ENCODE results near the gene CACYBP.

CACYBP gene, protein sequence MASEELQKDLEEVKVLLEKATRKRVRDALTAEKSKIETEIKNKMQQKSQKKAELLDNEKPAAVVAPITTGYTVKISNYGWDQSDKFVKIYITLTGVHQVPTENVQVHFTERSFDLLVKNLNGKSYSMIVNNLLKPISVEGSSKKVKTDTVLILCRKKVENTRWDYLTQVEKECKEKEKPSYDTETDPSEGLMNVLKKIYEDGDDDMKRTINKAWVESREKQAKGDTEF

DNA sequence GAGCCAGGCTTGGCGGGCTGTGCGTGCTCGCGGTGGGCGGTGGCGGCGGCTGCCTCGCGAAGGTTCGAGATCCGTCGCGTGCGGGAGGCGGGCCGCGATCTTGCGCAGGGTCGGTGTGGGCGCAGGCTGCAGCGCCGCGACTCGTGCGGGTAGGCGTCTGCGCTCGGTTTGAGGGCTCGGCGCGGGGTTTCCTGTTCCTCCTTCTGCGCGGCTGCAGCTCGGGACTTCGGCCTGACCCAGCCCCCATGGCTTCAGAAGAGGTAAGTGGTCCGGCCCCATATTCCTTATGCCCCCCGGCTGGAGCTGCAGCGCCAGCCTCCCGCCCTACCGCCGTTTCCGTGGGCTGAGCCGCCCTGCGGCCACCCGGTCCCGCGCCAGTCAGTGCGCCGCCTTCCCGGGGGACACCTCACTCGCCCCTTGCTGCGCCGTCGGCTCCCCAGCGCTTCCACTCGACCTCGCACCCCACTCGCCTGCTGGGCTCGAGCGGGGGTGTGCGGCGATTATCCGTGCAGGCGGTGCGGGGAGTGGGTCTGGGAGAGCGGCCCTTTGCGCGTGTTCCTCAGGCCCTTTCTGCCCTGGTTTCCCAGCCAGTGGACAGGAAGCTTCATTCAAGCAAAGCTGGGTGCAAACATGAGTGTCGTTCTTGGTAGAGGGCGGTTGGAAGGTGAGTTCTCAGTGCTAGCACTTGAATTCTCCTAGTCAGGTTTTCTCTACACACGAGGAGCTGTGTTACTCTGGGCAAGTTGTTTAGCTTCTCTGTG is at the start of gene CACYBP:
Gene CACYBP, plus strand, starts transcription at position 12 of the 761 bp plus-strand sequence. Its CDS starts 234 bp downstream, at position 246.
- no peak for DNase-seq (ENCODE audit: low read depth, low spot score)

- DNase-seq (ENCODE audit: low read depth, low spot score): no peak
Measured at GRCh38 chr1:174953285-174954072, 46.3 kb upstream of the CACYBP start.

GRCh38 chr1:174954073-174954460 is 45.7 kb upstream of the CACYBP start:
- DNase-seq (ENCODE audit: low read depth, low spot score): no peak

DNA sequence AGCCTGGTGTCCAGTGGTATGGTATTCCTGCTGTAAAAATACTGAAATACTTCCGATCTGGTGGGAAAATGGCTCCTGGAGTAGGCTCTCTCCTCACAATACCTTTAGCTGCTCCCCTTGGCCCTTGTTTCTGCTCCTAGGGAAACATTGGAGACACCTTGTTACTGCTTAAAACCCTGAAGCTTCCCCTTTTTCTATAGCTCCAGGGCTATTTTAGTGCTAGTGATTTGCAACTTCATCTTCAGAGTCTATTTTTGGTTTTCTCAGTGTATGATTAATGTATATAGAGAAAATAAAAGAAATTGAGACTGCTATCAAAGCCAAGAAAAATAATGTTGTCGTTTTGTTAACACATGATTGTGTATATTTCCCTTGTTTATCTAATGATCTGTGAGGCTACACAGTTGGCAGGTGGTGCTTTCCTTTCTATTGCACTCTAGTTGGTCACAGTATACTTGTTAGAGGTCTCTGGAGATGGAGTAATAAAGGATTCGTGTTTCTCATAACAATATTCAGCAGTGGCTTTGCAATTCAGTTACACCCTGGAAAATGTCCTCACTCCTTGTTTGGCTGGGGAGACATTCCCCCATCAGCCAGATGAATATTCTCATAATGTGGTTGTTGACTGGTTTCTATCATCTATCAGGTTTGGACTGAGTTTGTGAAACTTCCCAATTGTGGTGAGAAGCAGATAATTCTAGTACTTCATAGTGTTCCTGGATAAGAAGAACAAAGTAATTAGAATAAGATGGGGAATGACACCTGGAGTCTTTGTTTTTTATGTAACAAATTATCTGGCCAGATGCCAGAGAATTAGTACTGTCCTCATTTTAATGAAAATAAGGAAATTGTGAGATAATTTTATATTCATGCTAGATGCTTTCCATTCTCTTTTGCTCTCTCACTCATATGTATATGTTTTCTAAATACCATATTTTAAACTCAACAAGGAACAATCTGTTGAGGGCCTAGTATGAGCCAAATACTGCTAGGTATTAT is 44.8 kb upstream of the CACYBP start:
- DNase-seq (ENCODE audit: low read depth, low spot score): no peak

DNA sequence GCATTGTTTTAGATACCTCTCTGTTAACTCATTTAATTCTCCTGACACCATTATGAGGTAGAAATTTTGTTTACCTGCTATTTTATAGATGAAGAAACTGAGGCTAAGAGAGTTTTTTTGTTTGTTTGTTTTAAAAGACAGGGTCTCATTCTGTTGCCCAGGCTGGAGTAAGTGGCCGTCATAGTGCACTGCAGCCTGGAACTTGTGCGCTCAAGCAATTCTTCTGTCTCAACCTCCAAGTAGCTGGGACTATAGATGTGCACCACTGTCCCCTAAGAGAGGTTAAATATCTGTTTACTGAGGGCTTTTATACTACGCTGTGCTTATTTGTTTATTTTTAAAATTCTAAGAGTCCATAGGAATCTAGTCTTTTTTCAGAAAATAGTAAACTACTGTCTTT is 43.7 kb upstream of the CACYBP start:
- DNase-seq (ENCODE audit: low read depth, low spot score): no peak

GRCh38 chr1:174956976-174957375 is 42.8 kb upstream of the CACYBP start:
- no peak for DNase-seq (ENCODE audit: low read depth, low spot score)

DNA sequence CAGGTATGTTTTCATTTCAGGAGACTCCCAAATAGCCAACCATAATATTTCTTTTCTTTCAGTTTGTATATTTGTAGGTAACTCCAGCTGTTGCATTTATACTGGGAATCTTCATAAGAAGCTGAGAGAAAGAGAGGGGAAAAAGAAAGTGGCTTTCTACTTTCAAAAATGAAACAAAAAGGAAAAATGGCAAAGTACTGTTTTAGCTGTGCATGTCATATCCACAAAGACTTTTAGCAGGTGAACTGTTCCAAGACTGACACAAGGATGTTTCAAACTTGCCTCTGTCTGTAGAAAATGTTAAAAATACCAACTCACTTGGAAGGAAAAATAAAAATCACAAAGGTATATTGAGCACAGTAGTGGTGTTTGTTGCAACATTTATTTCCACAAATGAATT is 41.9 kb upstream of the CACYBP start:
- no peak for DNase-seq (ENCODE audit: low read depth, low spot score)

- DNase-seq (ENCODE audit: low read depth, low spot score): no peak
Measured at GRCh38 chr1:174958396-174958795, 41.4 kb upstream of the CACYBP start.

GRCh38 chr1:174960362-174960761 is 39.4 kb upstream of the CACYBP start:
- no peak for DNase-seq (ENCODE audit: low read depth, low spot score)

DNA sequence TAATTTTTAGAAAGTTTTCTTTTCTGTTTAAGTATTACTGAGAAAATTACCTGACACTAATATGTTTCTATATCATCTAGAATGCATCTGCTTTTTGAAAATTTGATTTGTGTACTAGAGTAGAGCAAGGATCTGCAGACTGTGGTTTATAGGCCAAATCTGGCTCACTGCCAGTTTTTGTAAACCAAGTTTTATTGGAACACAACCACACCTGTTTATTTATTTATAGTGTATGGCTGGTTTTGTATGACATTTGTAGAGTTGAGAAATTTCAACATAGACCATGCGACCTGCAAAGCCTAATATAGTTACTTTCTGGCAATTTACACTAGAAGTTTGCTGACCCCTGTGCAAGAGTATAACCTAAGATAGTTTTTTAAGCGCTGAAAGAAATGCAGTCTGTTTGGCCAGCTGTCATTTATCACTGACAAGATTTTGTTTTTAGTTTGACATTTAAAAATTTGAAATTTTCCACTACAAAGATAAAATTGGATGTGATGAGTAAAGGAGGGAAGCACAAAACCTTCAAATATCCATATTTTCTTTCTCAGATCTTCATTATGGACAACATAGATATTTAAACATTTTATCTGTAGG is 36.1 kb upstream of the CACYBP start:
- no peak for DNase-seq (ENCODE audit: low read depth, low spot score)

DNA sequence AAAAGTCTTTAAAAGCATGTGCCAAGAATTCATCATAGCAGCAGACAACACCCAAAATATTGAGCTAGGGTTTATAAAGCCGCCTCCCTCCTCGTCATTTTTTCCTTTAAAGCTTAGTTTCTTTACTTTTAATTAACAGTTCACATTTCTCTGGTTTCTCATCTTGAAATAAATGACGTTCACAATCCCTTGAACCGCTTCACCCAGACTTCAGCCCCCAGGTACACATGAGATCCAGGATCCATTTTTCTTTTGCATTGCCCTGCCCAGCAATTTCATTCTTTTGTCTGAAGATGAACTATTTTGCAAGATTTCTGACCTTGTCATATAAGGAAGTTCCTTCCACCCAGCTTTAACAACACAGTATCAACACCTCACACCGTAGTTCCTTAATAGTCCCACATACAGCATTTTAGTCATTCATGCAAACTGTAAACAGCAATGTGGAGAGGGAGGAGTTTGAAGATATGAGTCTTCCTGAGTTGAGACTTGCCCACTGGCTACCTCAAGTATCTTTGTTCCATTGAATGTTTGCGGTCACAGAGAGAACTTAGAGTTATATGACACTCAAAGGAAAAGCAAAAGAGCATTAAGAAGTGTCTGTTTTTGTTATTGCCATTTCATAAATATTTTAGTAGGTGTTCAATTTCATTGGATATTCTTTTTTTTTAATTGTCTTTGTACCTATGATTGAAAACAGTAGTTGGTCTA is 35.3 kb upstream of the CACYBP start:
- no peak for DNase-seq (ENCODE audit: low read depth, low spot score)

DNA sequence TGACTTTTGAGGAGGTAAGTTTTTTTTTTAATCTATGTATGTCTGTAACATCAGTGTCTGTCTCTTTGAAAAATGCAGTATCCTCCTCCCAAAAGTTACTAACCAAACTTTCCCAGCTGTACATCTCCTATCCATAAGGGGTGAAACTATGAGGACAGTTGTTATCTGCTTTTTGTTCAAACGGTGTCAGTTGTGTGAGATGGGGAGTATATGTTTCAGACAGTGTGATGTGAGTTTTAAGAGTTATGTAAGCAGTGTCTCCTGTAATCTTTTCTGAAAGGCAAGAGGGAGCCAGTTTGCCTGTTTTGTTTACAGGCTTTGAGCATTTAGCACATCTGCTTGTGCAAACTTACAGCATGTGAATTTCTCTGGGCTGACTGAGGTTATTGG is 34.8 kb upstream of the CACYBP start:
- no peak for DNase-seq (ENCODE audit: low read depth, low spot score)

- DNase-seq (ENCODE audit: low read depth, low spot score): no peak
Measured at GRCh38 chr1:174965362-174966007, 34.3 kb upstream of the CACYBP start.

- DNase-seq (ENCODE audit: low read depth, low spot score): no peak
Measured at GRCh38 chr1:174966008-174966572, 33.7 kb upstream of the CACYBP start.

DNA sequence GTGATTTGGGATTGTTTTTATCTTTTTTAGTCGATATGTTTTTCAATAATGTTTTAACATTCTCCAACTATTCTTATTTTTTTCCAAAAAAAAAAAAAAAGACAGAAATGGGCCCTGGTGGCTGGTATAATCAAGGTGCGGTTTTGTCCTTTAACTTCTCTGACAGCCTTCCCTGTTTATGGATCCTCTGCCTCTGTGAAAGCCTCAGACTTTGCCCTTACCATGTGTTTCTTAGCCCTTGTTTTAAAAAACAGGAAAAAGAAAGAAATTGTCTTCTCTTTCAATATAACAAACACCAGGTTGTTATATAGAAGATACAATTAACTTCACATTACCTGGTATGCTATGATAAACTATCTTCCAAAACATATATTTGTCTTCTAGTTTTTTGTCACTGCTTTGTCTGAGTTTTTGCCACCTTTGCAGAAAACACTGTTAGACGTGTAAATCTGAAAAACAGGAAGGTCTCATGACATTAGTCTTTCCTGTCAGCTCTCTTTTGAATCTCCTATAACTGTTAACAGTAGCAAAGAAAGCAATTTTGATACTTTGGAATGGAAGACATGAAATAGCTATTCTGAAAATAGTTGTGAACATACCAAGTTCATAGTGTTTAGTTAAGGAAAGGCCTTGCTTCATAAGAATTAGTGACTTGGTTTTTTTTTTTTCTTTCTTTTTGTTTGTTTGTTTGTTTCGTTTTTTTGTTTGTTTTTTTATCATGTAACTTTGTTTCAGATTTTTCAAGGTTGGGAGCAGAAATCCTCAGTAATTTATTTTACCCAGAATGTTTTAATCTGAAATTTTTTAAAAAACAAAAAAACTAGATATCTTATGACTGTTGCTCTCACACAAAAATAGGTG is 31.7 kb upstream of the CACYBP start:
- no peak for DNase-seq (ENCODE audit: low read depth, low spot score)

DNA sequence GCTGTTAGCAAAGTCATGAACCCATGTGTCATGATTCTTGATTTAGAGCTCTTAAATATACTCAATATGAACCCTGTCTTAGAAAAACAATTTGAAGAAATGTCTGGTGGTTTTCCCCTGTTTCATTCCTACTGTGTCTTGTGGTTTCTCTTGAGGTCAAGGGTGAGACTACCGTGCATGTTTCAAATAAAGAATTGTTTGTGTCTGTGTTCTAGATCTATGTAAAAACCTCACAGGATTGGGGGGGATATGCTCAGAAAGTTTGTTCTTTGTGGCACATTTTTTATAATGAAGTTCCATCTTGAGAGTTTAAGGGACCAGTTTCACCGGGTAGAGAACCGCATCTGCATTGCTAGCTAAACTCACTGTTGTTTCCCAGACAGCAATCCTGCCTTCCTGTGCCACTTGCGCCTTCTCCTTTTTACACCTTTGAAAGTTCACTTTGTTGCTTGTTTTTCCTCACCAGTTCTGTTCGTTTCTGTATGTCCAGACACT is 30.9 kb upstream of the CACYBP start:
- DNase-seq (ENCODE audit: low read depth, low spot score): peak; percentile 47

DNA sequence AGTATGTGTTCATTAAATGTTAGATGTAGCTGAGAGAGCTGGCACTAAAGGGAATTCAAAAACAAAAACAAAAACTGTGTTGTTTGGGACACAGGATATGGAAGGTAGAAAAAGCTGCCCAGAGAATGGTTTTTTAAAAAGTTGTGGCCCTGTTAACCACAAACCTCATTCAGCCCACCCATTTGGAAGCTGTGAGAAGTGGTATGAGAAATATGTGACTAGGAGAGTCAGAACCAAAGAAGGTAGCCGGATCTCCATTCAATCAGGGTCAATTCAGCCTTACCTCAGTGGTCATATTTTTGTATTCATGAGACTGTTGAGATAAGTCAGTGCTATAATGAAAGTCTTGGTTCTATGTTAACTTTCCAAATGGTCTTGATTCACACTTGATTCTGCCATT is 29.8 kb upstream of the CACYBP start:
- DNase-seq (ENCODE audit: low read depth, low spot score): no peak

- no peak for DNase-seq (ENCODE audit: low read depth, low spot score)
Measured at GRCh38 chr1:174971466-174971865, 28.3 kb upstream of the CACYBP start.

Data from brain pericyte (primary cell).